CD4-positive, CD25-positive, alpha-beta regulatory T cell (primary cell): ENCODE measurements around the gene ZNF280D. TPM values are rescaled to one million over a fixed set of nuclear protein-coding genes. Genes with fewer than 3 reads are reported as not detected.

ENCODE experiments used
- ATAC-seq, 2 donors: fragments of 150-1000 bp; cut with Tn5 transposase; one replicate each; pipeline ENCODE4 v1.10.0; 2021; ENCODE audit warnings: low read depth in 2 of 2, moderate number of reproducible peaks in 2 of 2, moderate library complexity in 1 of 2
- DNase-seq, 3 donors: peaks; one replicate each; pipeline versions ENCODE4 v3.0.0 to v3.0.0-alpha.2; 2012 to 2022; ENCODE audit warnings: mixed read lengths in 1 of 3
- H3K27ac ChIP-seq: one replicate; pipeline ENCODE4 v1.7.0; 2013; ENCODE audit warnings: mild to moderate bottlenecking, low read length; ENCODE audit not compliant: insufficient read depth, poor library complexity, severe bottlenecking
- H3K27me3 ChIP-seq: one replicate; pipeline ENCODE4 v1.7.0; 2013; ENCODE audit warnings: low read length; ENCODE audit not compliant: control insufficient read depth, insufficient read depth
- H3K36me3 ChIP-seq: one replicate; pipeline ENCODE4 v1.7.0; 2013; ENCODE audit warnings: mild to moderate bottlenecking, low read length, moderate library complexity; ENCODE audit not compliant: control insufficient read depth, insufficient read depth
- H3K4me1 ChIP-seq: 2 replicates; pipeline ENCODE4 v1.7.0; 2013; ENCODE audit warnings: mild to moderate bottlenecking, low read length; ENCODE audit not compliant: insufficient read depth, control insufficient read depth, poor library complexity, severe bottlenecking
- H3K4me3 ChIP-seq: one replicate; pipeline ENCODE4 v1.7.0; 2013; ENCODE audit warnings: low read depth, mild to moderate bottlenecking, low read length, moderate library complexity
- H3K9me3 ChIP-seq, 2 experiments: 1 replicate in 1 of 2; 2 replicates in 1 of 2; pipeline ENCODE4 v1.7.0; 2013; ENCODE audit warnings: low read length in 2 of 2, mild to moderate bottlenecking in 1 of 2, moderate library complexity in 1 of 2; ENCODE audit not compliant: control insufficient read depth in 2 of 2
- H3K27ac Mint-ChIP-seq, 3 donors: one replicate each; pipeline ENCODE4 v1.8.0; 2020 to 2022; ENCODE audit warnings: mild to moderate bottlenecking in 3 of 3, mixed read lengths in 3 of 3, moderate library complexity in 2 of 3
- H3K27me3 Mint-ChIP-seq: one replicate; pipeline ENCODE4 v1.8.0; 2022; ENCODE audit warnings: mild to moderate bottlenecking, mixed read lengths
- H3K36me3 Mint-ChIP-seq: one replicate; pipeline ENCODE4 v1.8.0; 2020; ENCODE audit warnings: mixed read lengths
- H3K4me1 Mint-ChIP-seq, 4 donors: one replicate each; pipeline ENCODE4 v1.8.0; 2020 to 2022; ENCODE audit warnings: mixed read lengths in 4 of 4, mild to moderate bottlenecking in 1 of 4
- H3K4me3 Mint-ChIP-seq, 4 donors: one replicate each; pipeline ENCODE4 v1.8.0; 2020 to 2022; ENCODE audit warnings: mild to moderate bottlenecking in 4 of 4, mixed read lengths in 4 of 4, moderate library complexity in 3 of 4
- H3K9me3 Mint-ChIP-seq, 7 donors: one replicate each; pipeline ENCODE4 v1.8.0; 2020 to 2022; ENCODE audit warnings: mixed read lengths in 7 of 7, mild to moderate bottlenecking in 3 of 7, moderate library complexity in 2 of 7
- polyA plus RNA-seq, 4 donors: library from polyadenylated mRNA; unstranded; fragments of 300-500 nt; fragmentation: Illumina TruSeq; gene quantifications; one replicate each; pipeline ENCODE4 v1.2.3, GENCODE V29; 2021
- total RNA-seq: library from RNA; stranded (reverse); gene quantifications from one replicate; pipeline ENCODE4 v1.2.3, GENCODE V29; 2022

The ZNF280D gene
- total and polyA plus RNA-seq, 5 donors from 2014 or later: 5.9 to 34.1 (median 8.8) TPM

- H3K4me1 ChIP-seq: peaks cover 20% of the 10 kb centered on the region
- DNase-seq: no peak
- Mint-ChIP-seq H3K9me3 (no peaks in the 10 kb centered on the region), H3K27me3 (peaks cover 19% of the 10 kb centered on the region), H3K27ac (no peak overlapping the region), H3K36me3 (no peaks in the 10 kb centered on the region), H3K4me1 (peaks cover 8 to 19% (median 12%) of the 10 kb centered on the region in 4 donors), H3K4me3 (no peak overlapping the region)
- no peak overlapping the region for H3K27ac ChIP-seq
- no peak overlapping the region for H3K4me3 ChIP-seq
- H3K9me3 ChIP-seq: no peaks in the 10 kb centered on the region
- ATAC-seq: no peak
- H3K36me3 ChIP-seq: no peaks in the 10 kb centered on the region
- H3K27me3 ChIP-seq: peaks cover 2% of the 10 kb centered on the region
Measured at GRCh38 chr15:56736308-56736707, 3.0 kb upstream of the ZNF280D start.

- H3K27me3 ChIP-seq: peaks cover 2% of the 10 kb centered on the region
- peaks cover 9 to 26% (median 17%) of the 10 kb centered on the region in 4 donors for H3K4me1 Mint-ChIP-seq
- H3K27ac Mint-ChIP-seq: peak overlapping the region in 1 of 3 donors; percentile 57
- H3K27me3 Mint-ChIP-seq: peaks cover 19% of the 10 kb centered on the region
- no peaks in the 10 kb centered on the region for H3K36me3 Mint-ChIP-seq
- H3K27ac ChIP-seq: no peak overlapping the region
- no peak for ATAC-seq
- H3K4me3 Mint-ChIP-seq: peak overlapping the region in 1 of 4 donors; percentile 77
- no peaks in the 10 kb centered on the region for H3K9me3 ChIP-seq
- no peaks in the 10 kb centered on the region for H3K36me3 ChIP-seq
- peaks cover 22% of the 10 kb centered on the region for H3K4me1 ChIP-seq
- no peak for DNase-seq
- no peak overlapping the region for H3K4me3 ChIP-seq
- H3K9me3 Mint-ChIP-seq: no peaks in the 10 kb centered on the region
Measured at GRCh38 chr15:56735589-56735988, 2.3 kb upstream of the ZNF280D start.

DNA sequence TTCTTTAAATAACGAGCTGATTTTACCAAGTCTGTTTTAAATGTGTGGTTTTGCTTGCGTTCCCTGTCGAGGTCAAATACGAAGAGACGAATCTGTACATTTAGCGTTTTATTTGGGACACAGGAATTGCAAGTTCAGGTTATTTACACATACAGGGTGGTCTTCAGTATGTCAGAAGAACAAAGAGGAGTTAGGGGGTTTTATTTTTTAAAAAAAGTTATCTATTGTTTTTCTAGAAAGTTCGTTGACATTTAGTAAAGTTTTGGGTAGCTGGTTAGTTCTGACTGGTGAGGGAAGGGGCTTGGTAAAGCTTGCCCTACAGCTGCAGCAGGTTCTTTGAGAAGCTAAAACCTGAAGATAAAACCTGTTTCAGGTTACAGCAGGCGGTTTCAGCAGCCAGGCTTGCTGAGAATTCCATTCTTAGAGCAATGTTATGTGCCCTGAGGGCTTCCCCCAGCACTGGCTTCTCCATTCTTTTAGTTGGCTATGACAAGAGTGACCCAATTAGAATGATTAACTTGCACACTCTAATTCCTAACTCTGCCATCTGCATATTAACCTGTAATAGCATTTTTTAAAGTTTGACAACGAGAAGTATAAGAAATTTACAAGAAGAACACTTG, 815 bp upstream of the ZNF280D start:
- no peaks in the 10 kb centered on the region for H3K36me3 ChIP-seq
- peaks cover 24% of the 10 kb centered on the region for H3K4me1 ChIP-seq
- H3K27me3 ChIP-seq: no peaks in the 10 kb centered on the region
- no peak for DNase-seq
- peak overlapping the region; percentile 70 to 86 (median 80) for H3K4me3 Mint-ChIP-seq
- H3K27ac Mint-ChIP-seq: no peak overlapping the region
- H3K4me3 ChIP-seq: peak overlapping the region; percentile 58
- peaks cover 10% of the 10 kb centered on the region for H3K27me3 Mint-ChIP-seq
- peaks cover 15 to 38% (median 26%) of the 10 kb centered on the region in 4 donors for H3K4me1 Mint-ChIP-seq
- H3K9me3 ChIP-seq: no peaks in the 10 kb centered on the region
- H3K9me3 Mint-ChIP-seq: no peaks in the 10 kb centered on the region
- no peak overlapping the region for H3K27ac ChIP-seq
- peaks cover 5% of the 10 kb centered on the region for H3K36me3 Mint-ChIP-seq
- ATAC-seq: no peak

GRCh38 chr15:56732886-56733135, 498 bp downstream of the ZNF280D start:
- Mint-ChIP-seq H3K9me3 (no peaks in the 10 kb centered on the region), H3K27me3 (peaks cover 9% of the 10 kb centered on the region), H3K4me3 (peak overlapping the region; percentile 94 to 95 (median 94)), H3K36me3 (peaks cover 5% of the 10 kb centered on the region), H3K27ac (peak overlapping the region; percentile 93 to 97 (median 97)), H3K4me1 (peaks cover 15 to 48% (median 35%) of the 10 kb centered on the region in 4 donors)
- DNase-seq (no peak), ATAC-seq (no peak)
- Histone ChIP-seq H3K4me3 (peak overlapping the region; percentile 76), H3K27me3 (no peaks in the 10 kb centered on the region), H3K4me1 (peaks cover 24% of the 10 kb centered on the region), H3K9me3 (no peaks in the 10 kb centered on the region), H3K36me3 (no peaks in the 10 kb centered on the region), H3K27ac (peak overlapping the region; percentile 69)

DNA sequence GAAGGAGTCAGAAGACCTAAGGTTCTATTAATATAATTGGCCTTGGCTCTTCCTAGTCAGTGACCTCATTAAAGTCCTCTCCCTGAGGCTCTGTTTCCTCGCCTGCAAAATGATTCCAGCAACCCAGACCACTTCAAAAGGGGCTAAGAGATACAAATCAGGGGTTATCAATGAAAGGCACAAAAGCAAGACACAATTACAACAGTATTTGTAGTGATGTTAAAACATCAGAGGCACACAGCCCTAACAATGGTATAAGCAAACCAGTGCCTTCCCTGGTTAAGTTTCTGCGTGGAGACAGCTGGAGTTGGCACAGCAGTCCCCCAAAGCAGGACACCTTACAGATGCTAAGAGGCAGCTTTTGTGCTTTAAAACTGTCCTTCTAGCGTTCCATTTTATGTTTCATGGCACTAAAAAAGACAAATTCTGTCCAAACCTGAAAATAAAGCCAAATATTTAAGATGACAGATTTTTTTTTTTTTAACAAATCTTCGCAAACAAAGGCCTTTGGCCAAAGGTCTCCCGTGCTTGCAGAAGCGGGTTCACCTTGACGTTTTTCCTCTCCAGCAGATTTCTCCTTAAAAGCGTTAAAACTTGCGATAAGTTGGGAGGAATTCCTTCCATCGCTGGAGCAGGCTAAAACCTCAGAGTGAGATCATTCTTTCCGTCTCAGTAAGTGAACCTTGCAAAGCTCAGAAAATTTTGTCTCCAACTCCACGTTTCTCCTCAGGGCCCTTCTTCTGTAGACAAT, 999 bp downstream of the ZNF280D start:
- Histone ChIP-seq H3K4me1 (peaks cover 24% of the 10 kb centered on the region), H3K9me3 (no peaks in the 10 kb centered on the region), H3K27me3 (no peaks in the 10 kb centered on the region), H3K36me3 (no peaks in the 10 kb centered on the region), H3K4me3 (peak overlapping the region; percentile 76), H3K27ac (peak overlapping the region; percentile 69)
- Mint-ChIP-seq H3K27me3 (peaks cover 9% of the 10 kb centered on the region), H3K4me1 (peaks cover 15 to 51% (median 37%) of the 10 kb centered on the region in 4 donors), H3K9me3 (no peaks in the 10 kb centered on the region), H3K27ac (peak overlapping the region; percentile 93 to 97 (median 97)), H3K4me3 (peak overlapping the region; percentile 94 to 95 (median 94)), H3K36me3 (peaks cover 8% of the 10 kb centered on the region)
- ATAC-seq (no peak), DNase-seq (peak in 1 of 3 donors; percentile 32)

DNA sequence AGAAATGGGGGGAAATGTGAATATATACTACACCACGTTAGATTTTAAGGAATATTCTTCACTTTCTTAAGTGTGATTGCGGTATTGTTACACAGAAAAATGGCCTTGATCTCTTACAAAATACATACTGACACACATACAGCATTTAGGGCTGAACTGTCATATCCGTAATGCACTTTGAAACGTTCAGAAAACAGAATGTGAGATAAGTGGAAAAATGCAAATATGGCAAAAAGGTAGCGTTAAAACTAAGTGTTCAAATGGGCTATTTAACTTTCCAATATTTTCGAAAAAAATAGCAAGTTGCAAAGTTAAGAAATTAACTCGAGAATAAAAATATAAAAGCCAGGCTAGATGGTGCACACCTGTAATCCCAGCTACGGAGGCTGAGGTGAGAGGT, 1.8 kb downstream of the ZNF280D start:
- no peak overlapping the region for H3K27ac ChIP-seq
- Mint-ChIP-seq H3K4me1 (peaks cover 15 to 59% (median 41%) of the 10 kb centered on the region in 4 donors), H3K27me3 (peaks cover 9% of the 10 kb centered on the region), H3K27ac (peak overlapping the region; percentile 84 to 97 (median 93)), H3K36me3 (peaks cover 9% of the 10 kb centered on the region), H3K9me3 (no peaks in the 10 kb centered on the region), H3K4me3 (peak overlapping the region; percentile 94 to 95 (median 94))
- no peaks in the 10 kb centered on the region for H3K9me3 ChIP-seq
- H3K4me1 ChIP-seq: peaks cover 24% of the 10 kb centered on the region
- ATAC-seq (no peak), DNase-seq (no peak)
- H3K4me3 ChIP-seq: peak overlapping the region; percentile 76
- H3K27me3 ChIP-seq: no peaks in the 10 kb centered on the region
- no peaks in the 10 kb centered on the region for H3K36me3 ChIP-seq

- Mint-ChIP-seq H3K27ac (no peak overlapping the region), H3K27me3 (no peaks in the 10 kb centered on the region), H3K9me3 (no peaks in the 10 kb centered on the region), H3K4me1 (peaks cover 25 to 75% (median 50%) of the 10 kb centered on the region in 4 donors), H3K4me3 (peak overlapping the region in 1 of 4 donors; percentile 23), H3K36me3 (peaks cover 9% of the 10 kb centered on the region)
- no peaks in the 10 kb centered on the region for H3K36me3 ChIP-seq
- H3K9me3 ChIP-seq: no peaks in the 10 kb centered on the region
- no peak overlapping the region for H3K4me3 ChIP-seq
- H3K27me3 ChIP-seq: no peaks in the 10 kb centered on the region
- H3K27ac ChIP-seq: no peak overlapping the region
- ATAC-seq (no peak), DNase-seq (no peak)
- H3K4me1 ChIP-seq: peaks cover 27% of the 10 kb centered on the region
Measured at GRCh38 chr15:56729561-56729960, 3.7 kb downstream of the ZNF280D start.
